Fibroblast of pulmonary artery (primary cell): ENCODE measurements around the gene POMC.

ENCODE experiments used
- DNase-seq: peaks from one replicate; pipeline ENCODE4 v3.0.0-alpha.2; 2010; ENCODE audit warnings: low read depth
- H3K4me3 ChIP-seq: replicated peaks from 2 replicates; pipeline ENCODE4 v1.5.1; 2011; ENCODE audit warnings: low read depth, mild to moderate bottlenecking, control low read depth, low read length, moderate library complexity
- CTCF ChIP-seq: IDR thresholded peaks from 2 replicates; pipeline ENCODE4 v1.5.1; 2011; ENCODE audit warnings: mild to moderate bottlenecking, control low read depth, low read length, inconsistent platforms; ENCODE audit errors: missing control alignments

The POMC gene

DNA sequence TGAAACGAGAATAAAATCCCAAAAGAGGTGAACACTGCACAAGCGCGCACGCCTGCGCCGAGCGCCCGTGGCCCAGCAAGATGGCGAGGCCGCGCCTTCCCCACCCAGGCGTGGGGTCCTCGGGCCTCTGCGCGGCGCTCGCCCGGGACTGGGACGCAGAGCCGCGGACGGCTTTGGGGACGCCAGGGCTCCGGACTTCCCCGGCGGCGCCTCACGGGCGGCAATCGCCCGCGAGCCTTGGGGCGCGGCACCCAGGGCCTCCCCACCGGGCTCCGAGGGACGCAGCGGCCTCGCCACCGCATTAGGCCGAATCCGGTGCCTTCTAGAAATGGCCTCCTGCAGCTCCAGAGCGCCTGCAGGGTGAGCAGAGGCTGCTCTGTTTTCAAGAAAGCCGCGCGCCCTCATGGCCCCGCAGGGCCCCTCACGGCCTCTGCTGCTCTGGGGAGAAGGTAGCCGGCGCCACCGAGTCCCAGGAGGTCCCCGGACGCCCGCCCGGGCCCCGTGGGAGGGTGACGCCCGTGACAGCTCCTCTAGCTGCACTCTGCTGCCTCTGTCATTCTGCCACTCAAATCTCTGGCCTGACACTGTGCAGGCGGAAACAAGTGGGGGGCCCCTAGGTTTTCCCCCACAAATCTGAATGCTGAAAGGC, 35.9 kb upstream of the POMC start:
- no peak for TF ChIP-seq CTCF
- no peak overlapping the region for H3K4me3 ChIP-seq
- no peak for DNase-seq

- TF ChIP-seq CTCF, result no peak
- DNase-seq, result no peak
- H3K4me3 ChIP-seq, result no peak overlapping the region
Measured at GRCh38 chr2:25202275-25202674, 33.9 kb upstream of the POMC start.

- H3K4me3 ChIP-seq, result no peak overlapping the region
- DNase-seq, result no peak
- TF ChIP-seq CTCF, result no peak
Measured at GRCh38 chr2:25201794-25202193, 33.4 kb upstream of the POMC start.

- no peak for DNase-seq
- no peak overlapping the region for H3K4me3 ChIP-seq
- peak; percentile 28 for TF ChIP-seq CTCF
Measured at GRCh38 chr2:25201265-25201664, 32.9 kb upstream of the POMC start.

DNA sequence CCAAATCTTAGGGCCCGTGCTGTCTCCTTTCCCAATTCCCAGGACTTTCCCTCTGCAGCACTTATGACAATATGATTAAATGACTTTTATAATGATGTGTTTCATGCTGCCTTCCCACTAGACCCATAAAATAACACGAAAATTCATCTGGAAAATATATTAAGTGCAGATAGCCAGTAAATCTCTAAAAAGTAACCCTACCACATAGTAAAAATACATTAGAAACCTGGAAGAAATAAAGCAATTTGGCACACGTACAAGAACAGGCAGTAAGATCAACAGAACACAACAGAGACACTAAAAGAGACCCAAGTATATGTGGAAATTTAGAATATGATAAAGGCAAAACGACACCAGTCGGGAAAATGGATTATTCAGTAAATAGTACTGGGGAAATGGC, 30.2 kb upstream of the POMC start:
- no peak for TF ChIP-seq CTCF
- no peak for DNase-seq
- no peak overlapping the region for H3K4me3 ChIP-seq

DNA sequence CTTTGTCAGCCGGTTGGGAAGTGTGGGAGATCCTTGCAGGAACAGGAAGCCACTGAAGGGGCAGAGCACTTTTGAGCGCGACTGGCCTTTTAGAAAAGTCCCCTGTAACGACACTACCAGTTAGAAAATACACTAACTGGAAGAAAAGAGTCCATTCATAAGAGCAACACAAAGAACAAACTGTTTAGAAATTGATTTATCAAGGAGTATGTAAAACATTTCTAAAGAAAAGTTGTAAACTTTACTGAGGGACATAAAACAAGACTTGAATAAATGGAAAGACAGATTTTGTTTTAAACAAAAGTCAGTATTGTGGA, 29.8 kb upstream of the POMC start:
- TF ChIP-seq CTCF, result no peak
- no peak for DNase-seq
- H3K4me3 ChIP-seq, result no peak overlapping the region

GRCh38 chr2:25197336-25198208, 29.2 kb upstream of the POMC start:
- no peak for TF ChIP-seq CTCF
- H3K4me3 ChIP-seq, result no peak overlapping the region
- peak; percentile 10 for DNase-seq
